Vagina (tissue), 2 donors: ENCODE data around the gene SLC8A1.

ENCODE experiments used
- CTCF ChIP-seq, 3 experiments: fragments of 450-650 bp in 2 of 3; fragments of 200-600 bp in 1 of 3; sonication (generic) in 1 of 3; IDR thresholded peaks; one replicate each; pipeline ENCODE4 v1.5.1; 2017 to 2019; ENCODE audit warnings: antibody characterized with exemption in 3 of 3, mild to moderate bottlenecking in 2 of 3, moderate library complexity in 2 of 3
- POLR2A ChIP-seq, 2 donors: fragments of 450-650 bp; IDR thresholded peaks; one replicate each; pipeline ENCODE4 v1.6.1; 2017; ENCODE audit warnings: antibody characterized with exemption in 2 of 2, mild to moderate bottlenecking in 2 of 2, moderate library complexity in 2 of 2
- POLR2AphosphoS5 ChIP-seq, 2 donors: sonication (generic); formaldehyde crosslinking; IDR thresholded peaks; one replicate each; pipeline ENCODE4 v1.9.0; 2017; ENCODE audit warnings: antibody characterized with exemption in 2 of 2, mild to moderate bottlenecking in 2 of 2, low read depth in 1 of 2; ENCODE audit not compliant: insufficient read depth in 1 of 2

DNA sequence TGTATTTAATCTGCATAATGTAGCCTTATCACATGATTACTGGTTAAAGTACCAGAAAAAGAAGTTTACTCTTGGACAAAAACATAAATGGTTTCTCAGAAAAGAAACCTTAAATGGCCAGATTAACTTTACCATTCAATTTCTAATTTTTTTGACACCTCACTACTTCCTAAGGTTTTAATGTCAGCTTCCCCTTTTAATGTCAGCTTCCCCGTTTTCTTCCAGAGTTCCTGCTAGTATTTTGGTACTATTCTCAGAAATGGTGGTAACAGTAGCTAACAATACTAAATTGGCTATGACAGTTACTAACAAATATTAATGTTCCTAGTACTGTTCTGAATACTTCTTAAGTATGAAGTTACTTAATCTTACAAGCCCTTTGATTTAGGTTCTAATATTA is 22.4 kb upstream of the SLC8A1 start:
- no peak for TF ChIP-seq CTCF (IDR thresholded peaks at IDR 0.05)
- no peak for TF ChIP-seq POLR2AphosphoS5 (IDR thresholded peaks at IDR 0.05; ENCODE audit: insufficient read depth in 1 of 2, low read depth in 1 of 2)
- no peak for TF ChIP-seq POLR2A (IDR thresholded peaks at IDR 0.05)
